Putamen (tissue), 1 donor: ENCODE measurements around the gene TAS1R1.

ENCODE experiments used
- DNase-seq: peaks from one replicate; pipeline ENCODE4 v3.0.0-alpha.2; 2016; ENCODE audit warnings: low spot score

The TAS1R1 gene

DNA sequence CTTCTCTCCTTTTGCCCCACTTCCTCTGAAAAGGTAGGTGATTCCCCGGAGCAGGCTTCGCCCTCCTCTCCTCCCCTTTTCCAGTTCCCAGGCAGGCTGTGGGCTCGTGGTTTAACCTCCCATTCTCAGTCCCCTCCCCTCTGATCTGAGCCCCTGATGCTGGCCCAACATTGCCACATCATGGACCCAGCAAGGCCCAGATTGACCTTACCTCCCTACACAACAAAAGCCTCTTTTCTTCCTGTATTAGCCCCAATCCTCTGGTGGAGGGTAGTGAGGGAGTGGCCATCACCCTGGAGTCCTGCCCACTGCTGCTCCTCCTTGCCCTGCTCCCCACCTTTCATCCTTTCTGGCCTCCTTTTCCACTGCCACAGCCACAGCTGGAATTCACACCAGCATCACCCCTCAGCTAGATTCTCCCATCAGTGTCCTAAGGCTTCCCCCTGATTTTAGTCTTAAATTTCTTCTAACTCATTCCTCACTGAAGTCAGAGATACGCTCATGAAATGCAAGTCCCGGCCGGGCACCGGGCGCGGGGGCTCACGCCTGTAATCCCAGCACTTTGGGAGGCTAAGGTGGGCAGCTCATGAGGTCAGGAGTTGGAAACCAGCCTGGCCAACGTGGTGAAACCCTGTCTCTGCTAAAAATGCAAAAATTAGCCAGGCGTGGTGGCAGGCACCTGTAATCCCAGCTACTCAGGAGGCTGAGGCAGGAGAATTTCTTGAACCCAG is 17.7 kb downstream of the TAS1R1 start:
- no peak for DNase-seq

DNA sequence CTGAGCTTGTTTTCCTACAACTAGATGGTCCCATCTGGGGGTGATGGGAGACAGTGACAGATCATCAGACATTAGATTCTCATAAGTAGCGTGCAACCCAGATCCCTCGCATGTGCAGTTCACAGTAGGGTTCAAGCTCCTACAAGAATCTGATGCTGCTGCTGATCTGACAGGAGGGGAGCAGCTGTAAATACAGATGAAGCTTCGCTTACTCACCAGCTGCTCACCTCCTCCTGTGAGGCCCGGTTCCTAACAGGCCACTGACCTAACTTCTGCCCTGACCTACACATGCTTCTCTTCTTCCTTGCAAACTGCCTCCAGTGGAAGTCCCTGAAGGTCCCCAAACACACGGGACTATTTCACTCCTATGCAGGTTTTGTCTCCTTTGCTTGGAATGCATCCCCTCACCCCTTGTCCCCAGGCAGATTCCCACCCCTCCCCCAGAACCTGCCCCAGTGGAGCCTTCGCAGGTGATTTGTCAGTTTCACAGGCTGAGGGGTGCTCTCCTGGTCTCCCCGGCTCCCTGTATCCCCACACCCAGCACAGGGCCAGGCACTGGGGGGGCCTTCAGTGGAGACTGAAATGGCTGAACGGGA is 19.0 kb downstream of the TAS1R1 start:
- DNase-seq = no peak

DNA sequence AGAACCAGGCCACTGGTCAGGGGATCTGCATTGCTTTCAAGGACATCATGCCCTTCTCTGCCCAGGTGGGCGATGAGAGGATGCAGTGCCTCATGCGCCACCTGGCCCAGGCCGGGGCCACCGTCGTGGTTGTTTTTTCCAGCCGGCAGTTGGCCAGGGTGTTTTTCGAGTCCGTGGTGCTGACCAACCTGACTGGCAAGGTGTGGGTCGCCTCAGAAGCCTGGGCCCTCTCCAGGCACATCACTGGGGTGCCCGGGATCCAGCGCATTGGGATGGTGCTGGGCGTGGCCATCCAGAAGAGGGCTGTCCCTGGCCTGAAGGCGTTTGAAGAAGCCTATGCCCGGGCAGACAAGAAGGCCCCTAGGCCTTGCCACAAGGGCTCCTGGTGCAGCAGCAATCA is 19.7 kb downstream of the TAS1R1 start:
- DNase-seq = no peak

DNA sequence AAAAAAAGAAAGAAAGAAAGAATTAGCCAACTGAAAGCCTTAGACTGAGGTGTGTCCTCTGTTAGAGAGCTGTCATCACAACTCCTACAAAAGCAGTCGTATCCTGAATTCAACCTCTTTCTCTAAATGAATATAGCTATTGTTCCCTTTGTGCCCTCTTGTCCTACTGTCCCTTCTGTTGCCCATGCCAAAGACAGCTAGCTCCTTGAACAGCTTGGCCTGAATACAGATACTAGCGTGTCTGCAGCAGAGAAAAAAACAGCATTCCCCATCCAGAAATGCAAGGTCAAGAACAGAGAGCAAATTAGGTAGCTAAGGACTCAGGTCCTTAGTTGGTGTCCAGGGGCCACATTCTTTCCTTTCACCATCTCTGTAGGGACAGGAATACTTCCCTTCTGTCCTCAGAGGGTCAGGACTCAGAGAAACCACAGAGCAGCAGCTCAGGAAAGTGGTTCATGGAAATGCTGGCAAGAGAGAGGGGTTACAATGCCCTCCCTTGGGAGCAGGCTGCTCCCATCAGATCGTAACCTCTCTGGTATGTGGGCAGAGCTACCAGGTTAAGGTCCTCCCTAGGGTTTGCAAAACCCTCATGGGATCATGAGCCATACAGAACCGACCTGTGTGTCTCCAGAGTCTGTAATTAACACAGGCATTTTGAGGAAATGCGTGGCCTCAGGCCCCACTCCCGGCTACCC is 22.9 kb downstream of the TAS1R1 start:
- DNase-seq = no peak

DNA sequence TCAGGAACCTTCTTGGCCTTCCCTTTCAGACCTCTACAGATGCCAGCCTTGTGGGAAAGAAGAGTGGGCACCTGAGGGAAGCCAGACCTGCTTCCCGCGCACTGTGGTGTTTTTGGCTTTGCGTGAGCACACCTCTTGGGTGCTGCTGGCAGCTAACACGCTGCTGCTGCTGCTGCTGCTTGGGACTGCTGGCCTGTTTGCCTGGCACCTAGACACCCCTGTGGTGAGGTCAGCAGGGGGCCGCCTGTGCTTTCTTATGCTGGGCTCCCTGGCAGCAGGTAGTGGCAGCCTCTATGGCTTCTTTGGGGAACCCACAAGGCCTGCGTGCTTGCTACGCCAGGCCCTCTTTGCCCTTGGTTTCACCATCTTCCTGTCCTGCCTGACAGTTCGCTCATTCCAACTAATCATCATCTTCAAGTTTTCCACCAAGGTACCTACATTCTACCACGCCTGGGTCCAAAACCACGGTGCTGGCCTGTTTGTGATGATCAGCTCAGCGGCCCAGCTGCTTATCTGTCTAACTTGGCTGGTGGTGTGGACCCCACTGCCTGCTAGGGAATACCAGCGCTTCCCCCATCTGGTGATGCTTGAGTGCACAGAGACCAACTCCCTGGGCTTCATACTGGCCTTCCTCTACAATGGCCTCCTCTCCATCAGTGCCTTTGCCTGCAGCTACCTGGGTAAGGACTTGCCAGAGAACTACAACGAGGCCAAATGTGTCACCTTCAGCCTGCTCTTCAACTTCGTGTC is 23.7 kb downstream of the TAS1R1 start:
- no peak for DNase-seq

DNA sequence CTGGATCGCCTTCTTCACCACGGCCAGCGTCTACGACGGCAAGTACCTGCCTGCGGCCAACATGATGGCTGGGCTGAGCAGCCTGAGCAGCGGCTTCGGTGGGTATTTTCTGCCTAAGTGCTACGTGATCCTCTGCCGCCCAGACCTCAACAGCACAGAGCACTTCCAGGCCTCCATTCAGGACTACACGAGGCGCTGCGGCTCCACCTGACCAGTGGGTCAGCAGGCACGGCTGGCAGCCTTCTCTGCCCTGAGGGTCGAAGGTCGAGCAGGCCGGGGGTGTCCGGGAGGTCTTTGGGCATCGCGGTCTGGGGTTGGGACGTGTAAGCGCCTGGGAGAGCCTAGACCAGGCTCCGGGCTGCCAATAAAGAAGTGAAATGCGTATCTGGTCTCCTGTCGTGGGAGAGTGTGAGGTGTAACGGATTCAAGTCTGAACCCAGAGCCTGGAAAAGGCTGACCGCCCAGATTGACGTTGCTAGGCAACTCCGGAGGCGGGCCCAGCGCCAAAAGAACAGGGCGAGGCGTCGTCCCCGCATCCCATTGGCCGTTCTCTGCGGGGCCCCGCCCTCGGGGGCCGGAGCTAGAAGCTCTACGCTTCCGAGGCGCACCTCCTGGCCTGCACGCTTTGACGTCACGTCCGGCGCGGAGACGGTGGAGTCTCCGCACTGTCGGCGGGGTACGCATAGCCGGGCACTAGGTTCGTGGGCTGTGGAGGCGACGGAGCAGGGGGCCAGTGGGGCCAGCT is 24.4 kb downstream of the TAS1R1 start, which contains the start of gene ZBTB48:
TSS of gene ZBTB48 (plus strand) at position 621 of the 745 bp plus-strand sequence. CDS start 616 bp downstream, outside the sequence.
- peak; percentile 98 for DNase-seq

DNA sequence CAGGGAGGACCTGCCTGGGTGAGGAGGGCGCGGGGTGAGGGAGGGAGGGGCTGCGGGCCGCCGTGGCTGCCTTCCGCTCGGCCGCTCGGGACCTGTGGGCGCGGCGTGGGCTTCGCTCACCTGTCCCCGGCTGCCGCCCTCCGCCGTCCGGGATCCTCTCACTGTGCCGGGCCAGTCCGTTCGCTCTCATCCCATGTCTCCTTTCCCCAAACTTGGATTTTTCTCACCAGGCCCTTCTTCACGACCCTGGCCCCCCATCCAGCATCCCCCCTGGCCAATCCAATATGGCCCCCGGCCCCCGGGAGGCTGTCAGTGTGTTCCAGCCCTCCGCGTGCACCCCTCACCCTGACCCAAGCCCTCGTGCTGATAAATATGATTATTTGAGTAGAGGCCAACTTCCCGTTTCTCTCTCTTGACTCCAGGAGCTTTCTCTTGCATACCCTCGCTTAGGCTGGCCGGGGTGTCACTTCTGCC is 25.0 kb downstream of the TAS1R1 start:
- DNase-seq = no peak

DNA sequence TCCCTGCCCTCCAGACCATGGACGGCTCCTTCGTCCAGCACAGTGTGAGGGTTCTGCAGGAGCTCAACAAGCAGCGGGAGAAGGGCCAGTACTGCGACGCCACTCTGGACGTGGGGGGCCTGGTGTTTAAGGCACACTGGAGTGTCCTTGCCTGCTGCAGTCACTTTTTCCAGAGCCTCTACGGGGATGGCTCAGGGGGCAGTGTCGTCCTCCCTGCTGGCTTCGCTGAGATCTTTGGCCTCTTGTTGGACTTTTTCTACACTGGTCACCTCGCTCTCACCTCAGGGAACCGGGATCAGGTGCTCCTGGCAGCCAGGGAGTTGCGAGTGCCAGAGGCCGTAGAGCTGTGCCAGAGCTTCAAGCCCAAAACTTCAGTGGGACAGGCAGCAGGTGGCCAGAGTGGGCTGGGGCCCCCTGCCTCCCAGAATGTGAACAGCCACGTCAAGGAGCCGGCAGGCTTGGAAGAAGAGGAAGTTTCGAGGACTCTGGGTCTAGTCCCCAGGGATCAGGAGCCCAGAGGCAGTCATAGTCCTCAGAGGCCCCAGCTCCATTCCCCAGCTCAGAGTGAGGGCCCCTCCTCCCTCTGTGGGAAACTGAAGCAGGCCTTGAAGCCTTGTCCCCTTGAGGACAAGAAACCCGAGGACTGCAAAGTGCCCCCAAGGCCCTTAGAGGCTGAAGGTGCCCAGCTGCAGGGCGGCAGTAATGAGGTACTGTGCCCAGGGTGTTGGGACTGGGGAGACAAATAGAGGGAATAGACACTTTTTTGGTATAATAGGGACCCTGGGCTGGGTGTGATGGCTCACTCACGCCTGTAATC is 25.7 kb downstream of the TAS1R1 start:
- no peak for DNase-seq

DNA sequence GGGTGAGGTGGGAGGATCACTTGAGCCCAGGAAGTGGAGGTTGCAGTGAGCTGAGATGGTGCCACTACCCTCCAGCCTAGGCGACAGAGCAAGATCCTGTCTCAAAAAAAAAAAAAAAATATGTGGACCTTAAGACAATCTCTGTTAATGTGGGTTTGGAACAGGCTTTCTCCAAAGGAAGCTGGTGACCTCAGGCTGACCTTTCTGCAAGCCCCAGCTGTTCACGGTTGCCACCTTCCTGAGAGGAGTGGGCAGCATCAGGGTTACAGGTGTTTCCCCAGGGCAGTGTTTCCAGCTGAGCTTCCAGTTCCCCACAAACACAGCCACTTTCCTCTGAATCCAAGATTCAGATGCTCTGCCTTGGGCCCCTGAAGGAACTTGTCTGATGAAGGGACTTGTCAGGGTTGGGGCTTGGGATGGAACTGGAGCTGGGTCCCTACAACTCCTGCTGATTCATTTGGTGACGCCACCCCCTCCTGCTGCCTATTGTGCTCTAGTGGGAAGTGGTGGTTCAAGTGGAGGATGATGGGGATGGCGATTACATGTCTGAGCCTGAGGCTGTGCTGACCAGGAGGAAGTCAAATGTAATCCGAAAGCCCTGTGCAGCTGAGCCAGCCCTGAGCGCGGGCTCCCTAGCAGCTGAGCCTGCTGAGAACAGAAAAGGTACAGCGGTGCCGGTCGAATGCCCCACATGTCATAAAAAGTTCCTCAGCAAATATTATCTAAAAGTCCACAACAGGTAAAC is 26.6 kb downstream of the TAS1R1 start:
- no peak for DNase-seq

DNA sequence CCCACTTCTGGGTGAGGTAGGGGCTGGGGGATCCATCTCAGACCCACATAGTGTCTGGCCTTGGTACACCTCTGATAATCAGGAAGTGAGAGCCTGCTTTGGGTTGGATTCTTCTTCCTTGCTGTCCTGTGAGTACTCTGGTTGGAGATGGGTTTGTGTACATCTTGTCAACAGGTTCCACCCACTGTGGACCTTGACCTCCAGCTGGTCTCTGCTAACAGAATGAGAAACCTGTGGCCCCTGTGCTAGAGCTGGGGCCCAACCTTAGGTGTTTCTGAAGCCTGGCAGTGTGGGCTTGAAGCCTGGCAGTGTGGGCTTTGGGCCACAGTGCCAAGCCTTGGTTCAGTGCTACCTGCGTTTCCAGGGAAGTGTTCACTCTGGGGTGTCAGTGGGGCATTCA is 27.3 kb downstream of the TAS1R1 start:
- DNase-seq = no peak

DNA sequence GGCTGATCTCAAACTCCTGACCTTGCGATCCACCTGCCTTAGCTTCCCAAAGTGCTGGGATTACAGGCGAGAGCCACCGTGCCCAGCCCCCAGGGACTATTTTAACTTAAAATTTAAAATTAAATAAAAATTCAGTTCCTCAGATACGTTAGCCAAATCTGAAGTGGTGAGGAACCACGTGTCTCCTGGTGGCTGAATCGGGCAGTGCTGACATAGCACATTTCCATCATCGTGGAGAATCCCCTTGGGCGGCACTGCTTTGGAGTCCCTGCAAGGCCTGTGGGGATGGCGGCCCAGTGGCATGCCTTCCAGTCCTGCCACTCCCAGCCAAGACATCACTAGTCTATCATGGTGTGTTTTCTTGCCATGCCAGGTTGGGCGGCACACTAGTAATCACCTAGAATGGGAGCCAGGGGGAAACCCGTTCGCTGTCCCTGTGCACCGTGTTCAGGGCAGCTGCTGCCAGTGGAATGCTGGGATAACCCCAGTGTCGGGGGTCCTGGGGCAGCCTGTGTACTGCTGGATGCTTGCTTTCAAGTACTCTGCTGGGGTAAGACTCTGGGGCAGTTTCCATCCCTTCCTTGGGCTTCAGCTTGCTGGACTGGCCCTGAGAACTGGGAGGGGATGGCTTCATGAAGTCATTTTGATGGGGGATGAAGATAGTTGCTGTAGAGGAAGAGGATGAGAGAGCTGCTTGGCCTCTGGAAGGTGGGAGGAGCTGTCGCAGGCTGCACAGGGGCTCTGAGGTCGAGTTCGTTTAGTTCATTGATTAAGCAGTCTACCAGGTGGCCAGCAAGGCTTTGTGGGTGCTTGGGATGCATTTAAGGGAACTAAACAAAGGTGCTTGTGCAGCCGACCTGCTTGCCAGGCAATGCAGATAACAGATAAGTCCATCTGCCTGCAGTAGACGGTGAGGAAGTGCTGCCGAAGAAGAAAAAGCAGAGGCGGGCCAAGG is 29.3 kb downstream of the TAS1R1 start:
- DNase-seq = no peak

DNA sequence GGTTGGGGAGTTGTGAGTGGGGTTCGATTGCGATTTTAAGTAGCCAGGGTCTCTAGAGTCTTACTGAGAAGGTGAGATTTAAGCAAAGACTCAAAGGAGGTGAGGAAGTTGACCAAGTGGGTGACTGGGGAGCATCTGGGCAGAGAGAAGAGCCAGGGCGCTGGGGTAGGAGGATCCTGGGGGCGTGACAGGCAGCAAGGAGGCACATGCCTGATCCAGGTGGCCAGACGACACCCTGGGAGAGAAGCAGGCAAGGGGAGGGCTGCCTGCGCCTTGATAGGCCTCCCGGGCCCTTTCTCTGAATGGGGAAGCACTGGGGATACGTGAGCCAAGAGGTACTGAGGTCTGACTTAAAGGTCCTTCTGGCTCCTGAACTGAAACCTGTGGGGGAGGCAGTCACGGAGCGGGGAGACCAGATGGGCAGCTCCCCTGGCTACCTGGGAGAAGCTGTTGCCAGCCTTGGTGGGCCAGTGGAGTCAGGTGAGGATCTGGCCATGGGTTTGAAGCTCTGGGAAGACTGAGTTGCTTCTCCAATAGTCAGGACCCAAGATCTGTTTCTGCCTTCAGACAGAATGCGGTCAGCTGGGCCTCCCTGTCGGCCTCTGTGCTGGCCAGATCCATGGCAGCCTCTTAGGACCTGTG is 30.1 kb downstream of the TAS1R1 start:
- DNase-seq = no peak

DNA sequence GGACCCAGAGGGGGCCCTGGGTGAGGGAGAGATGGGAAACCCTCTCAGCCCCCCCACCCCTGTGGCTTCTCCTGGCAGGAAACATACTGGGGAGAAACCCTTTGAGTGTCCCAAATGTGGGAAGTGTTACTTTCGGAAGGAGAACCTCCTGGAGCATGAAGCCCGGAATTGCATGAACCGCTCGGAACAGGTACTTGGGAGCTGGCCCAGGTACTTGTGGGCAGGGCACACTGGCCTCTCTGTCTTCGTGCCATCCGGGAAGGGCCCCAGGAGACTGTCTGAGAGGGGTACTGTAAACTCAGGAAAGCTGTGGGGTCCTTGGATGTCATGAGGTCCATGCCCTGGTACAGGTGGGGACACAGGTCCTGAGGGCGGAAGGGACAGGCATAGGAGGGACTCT is 30.7 kb downstream of the TAS1R1 start:
- no peak for DNase-seq

DNA sequence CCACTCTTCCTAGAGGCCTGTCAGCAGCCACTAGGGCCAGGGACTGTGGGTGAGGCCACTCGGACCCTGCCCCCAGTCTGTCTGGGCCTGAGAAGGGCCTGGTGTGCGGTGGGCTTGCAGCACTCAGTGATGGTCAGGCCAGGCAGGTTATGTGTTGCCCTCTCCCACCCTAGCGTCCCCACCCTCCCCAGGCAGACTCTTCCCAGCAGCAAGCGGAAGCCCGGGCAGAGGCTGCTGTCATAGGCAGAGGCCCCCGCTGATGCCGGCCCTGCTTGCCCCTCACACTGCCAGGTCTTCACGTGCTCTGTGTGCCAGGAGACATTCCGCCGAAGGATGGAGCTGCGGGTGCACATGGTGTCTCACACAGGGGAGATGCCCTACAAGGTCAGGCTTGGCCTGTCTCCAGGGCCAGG is 31.3 kb downstream of the TAS1R1 start:
- DNase-seq = no peak

DNA sequence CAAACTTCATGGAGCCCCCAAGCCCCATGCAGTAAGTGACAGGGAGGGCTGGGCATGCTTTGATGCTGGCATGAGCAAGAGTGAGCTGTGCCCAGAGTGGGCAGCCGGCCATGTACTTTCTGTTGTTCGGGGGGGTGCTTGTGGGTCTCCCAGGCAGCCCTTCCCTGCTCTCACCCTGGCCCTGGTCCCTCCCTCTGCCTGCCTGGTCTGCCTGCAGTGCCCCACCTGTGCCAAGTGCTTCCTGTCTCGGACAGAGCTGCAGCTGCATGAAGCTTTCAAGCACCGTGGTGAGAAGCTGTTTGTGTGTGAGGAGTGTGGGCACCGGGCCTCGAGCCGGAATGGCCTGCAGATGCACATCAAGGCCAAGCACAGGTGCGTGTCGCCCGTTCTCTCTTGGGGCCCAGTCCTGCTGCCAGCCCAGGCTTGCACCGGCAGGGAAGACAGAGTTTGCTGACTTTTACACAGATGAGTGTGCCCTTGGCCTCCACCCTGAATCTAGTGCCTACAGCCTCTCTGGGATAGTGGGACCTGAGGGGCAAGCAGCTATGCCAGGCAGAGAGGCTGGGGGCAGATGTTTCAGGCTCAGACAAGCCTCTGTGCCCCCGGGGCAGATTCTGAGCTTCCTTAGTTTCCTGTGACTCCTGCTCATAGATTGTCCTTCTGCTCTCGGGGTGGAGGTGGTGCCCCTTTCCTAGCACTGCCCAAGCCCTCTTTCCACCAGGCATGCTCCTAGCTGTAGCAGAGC is 32.3 kb downstream of the TAS1R1 start:
- DNase-seq = peak; percentile 68

DNA sequence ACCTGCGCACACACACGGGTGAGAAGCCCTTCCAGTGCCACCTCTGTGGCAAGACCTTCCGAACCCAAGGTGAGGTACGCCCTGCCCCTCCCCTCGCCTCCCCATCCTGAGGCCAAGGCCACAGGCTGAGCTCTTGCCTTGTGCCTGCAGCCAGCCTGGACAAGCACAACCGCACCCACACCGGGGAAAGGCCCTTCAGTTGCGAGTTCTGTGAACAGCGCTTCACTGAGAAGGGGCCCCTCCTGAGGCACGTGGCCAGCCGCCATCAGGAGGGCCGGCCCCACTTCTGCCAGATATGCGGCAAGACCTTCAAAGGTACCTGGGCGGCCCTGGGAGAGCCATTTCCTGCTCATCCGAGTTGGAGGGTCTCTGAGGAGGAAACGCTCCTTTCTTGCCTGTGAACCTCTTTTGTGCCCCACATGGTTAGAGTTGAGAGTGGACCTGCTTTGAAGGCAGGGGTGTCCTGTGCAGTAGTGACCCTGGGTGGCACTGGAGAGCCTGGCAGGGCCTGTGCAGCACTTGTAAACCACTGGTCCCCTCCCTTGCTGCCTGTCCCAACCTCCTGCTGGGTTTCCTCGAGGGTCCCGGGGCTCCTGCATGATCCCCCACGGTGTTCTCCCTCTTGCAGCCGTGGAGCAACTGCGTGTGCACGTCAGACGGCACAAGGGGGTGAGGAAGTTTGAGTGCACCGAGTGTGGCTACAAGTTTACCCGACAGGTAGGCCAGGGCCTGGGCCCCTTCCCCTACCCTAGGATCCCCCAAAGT is 33.2 kb downstream of the TAS1R1 start:
- no peak for DNase-seq
